Astrocyte of the spinal cord (primary cell): Measurements from ENCODE around the gene ZNF71.

ENCODE experiments used
- DNase-seq: peaks from one replicate; pipeline ENCODE4 v3.0.0; 2011; ENCODE audit warnings: low read depth, low spot score
- H3K4me3 ChIP-seq: 2 replicates; pipeline ENCODE4 v1.5.1; 2011; ENCODE audit warnings: low read depth, mild to moderate bottlenecking, low read length, moderate library complexity
- in situ Hi-C: cut with HindIII; loops from 2 replicates; pipeline ENCODE4 v1.10.0; 2017; ENCODE audit warnings: low sequenced_read_pairs
- TF ChIP-seq, protein P1 (sequence below): IDR thresholded peaks from 2 replicates; pipeline ENCODE4 v1.5.1; 2012; ENCODE audit warnings: low read depth, mild to moderate bottlenecking, low read length, inconsistent platforms

ZNF71 gene

GRCh38 chr19:56639217-56639616 lies 44.1 kb downstream of the ZNF71 start:
- in situ Hi-C loops: no loop called here
- no peak overlapping the region for H3K4me3 ChIP-seq
- TF ChIP-seq, protein P1, sequence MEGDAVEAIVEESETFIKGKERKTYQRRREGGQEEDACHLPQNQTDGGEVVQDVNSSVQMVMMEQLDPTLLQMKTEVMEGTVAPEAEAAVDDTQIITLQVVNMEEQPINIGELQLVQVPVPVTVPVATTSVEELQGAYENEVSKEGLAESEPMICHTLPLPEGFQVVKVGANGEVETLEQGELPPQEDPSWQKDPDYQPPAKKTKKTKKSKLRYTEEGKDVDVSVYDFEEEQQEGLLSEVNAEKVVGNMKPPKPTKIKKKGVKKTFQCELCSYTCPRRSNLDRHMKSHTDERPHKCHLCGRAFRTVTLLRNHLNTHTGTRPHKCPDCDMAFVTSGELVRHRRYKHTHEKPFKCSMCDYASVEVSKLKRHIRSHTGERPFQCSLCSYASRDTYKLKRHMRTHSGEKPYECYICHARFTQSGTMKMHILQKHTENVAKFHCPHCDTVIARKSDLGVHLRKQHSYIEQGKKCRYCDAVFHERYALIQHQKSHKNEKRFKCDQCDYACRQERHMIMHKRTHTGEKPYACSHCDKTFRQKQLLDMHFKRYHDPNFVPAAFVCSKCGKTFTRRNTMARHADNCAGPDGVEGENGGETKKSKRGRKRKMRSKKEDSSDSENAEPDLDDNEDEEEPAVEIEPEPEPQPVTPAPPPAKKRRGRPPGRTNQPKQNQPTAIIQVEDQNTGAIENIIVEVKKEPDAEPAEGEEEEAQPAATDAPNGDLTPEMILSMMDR: no peak
- DNase-seq: peak; percentile 8

DNA sequence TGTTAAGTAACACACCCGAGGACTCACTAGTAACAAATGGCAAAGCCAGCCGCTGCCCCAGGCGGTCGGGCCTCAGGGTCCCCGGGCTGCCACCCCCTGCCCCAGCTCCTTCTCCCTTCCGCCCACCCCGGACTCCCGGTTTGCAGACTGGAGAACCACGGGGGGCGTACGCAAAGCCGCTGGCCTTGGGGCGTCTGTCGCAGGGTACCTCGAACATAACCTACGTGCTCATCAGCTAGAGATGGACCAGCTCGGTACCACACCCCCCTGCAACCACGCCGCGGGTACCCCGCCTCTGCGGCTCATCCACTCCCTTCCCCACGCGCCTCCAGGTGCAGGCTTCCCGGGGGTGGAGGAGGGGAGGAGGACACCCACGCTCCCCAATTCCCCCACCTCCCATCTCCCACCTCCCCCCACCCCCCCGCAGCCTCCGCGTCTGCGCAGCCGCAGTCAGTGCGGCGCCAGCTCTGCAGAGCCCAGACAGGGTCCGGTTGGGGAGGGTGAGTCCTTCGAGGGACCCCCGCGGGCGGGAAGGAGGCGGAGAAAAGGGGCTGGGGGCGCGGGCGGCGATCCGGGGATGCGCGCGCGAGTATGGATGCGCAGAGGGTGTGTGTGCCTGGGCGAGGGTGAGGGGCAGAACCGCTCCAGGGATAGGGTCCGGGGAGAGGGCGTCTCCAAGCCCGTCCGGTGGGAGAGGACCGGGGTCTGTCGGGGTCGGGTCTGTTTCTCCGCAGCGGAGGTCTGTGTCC lies 47.8 kb downstream of the ZNF71 start, which contains the start of gene SMIM17:
TSS of gene SMIM17 (plus strand) at position 449 of the 749 bp plus-strand sequence. CDS start 2,509 bp downstream, outside the sequence.
- no peak within 1 kb of the TSS for H3K4me3 ChIP-seq
- in situ Hi-C loops: no loop called here
- TF ChIP-seq, protein P1: no peak
- DNase-seq: no peak

DNA sequence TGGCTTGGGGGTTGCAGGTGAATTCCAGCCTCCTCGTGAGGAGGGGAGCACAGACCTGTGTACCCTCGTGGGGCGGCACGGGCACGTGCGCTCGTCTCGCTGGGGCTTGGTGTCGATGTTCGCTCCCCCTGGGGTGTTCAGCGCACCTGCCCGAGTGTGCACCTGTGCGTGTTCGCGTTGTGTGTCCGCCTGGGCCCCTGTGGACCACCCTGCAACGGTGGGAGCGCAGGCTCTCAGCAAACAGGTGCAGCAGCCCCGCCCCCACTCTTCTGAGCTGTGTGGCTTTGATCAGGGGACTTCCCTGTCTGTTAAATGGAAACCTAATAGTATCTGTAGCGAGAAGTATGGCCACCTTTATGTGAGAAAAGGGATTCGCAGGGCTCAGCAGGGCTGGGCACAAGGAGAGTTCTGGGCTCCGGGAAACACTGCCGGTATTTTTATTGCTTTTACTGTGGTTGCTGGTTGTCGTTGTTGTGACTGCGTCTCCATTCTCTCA lies 48.4 kb downstream of the ZNF71 start:
- in situ Hi-C loops: no loop called here
- TF ChIP-seq, protein P1: no peak
- H3K4me3 ChIP-seq: no peak overlapping the region
- no peak for DNase-seq

DNA sequence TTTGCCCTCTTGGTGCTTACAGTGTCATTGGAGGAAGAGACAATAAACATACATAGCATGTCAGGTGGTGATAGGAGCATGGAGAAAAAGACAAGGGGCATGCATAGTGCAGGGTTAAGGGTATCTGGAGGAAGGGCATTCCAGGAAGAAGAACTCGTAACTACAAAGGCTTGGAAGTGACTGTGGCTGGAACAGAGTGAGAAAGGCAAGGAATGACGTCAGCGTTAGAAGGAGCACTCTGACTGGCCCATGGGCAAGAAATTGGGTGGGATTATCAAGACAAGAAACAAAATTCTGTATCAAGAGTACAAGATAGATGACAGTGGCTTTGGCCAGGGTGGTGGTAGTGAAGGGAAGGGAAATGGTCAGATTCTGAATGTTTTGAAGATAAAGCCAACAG lies 59.0 kb downstream of the ZNF71 start:
- DNase-seq: no peak
- in situ Hi-C loops: no loop called here
- TF ChIP-seq, protein P1: no peak
- H3K4me3 ChIP-seq: no peak overlapping the region

- in situ Hi-C loops: no loop called here
- no peak overlapping the region for H3K4me3 ChIP-seq
- TF ChIP-seq, protein P1: no peak
- no peak for DNase-seq
Measured at GRCh38 chr19:56660381-56661107, 65.4 kb downstream of the ZNF71 start.

DNA sequence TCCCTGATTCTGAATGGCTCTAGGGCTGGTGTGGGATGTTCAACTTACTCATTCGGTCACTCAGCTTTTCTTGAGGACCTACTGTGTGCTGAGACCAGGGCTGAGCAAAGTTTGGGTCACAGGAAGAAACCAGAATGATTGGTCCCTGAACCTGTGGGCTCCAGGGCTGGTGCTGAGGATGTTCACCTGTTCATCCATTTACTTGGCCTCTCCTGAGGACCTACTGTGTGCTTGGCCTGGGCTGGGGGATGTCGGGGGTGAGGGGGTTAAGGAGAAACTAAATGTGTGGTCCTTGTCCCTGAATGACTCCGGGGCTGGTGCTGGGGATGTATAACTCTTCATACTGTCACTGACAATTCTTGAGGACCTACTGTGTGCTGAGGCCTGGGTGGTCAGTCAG lies 66.1 kb downstream of the ZNF71 start:
- in situ Hi-C loops: no loop called here
- no peak for DNase-seq
- no peak overlapping the region for H3K4me3 ChIP-seq
- TF ChIP-seq, protein P1: no peak
